Measurements from ENCODE around the gene ZNF692. TPM values are rescaled to one million over a fixed set of nuclear protein-coding genes. Genes with fewer than 3 reads are reported as not detected.

The ZNF692 gene
- total RNA-seq, 1 donor from 2014 or later: 37.8 TPM

DNA sequence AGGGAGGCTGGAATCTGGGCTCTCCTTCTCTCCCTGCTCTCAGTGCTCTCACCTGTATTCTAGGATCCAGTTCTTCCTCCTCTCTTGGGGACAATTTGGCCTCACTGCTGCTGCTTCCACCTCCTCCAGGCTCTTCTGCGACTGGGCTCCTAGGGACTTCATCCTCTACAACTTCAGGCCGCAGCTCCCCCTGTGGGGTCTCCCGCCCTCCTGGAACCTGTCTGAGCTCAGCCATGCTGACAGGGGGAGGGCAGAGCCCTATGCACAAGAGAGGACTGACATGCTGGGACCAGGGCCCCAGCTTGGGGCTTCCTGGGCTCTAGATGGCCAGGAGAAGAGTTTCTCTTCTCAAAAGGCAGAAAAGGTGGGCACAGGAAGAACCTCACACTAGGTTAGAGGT, 34.2 kb downstream of the ZNF692 start:
- Histone ChIP-seq H3K27me3 (no peaks in the 10 kb centered on the region), H2AFZ (replicated peaks) (no peak overlapping the region), H3K36me3 (no peaks in the 10 kb centered on the region), H3K4me1 (peaks cover 14% of the 10 kb centered on the region), H3K27ac (no peak overlapping the region), H3K79me2 (ENCODE audit: low read depth) (peaks cover 58% of the 10 kb centered on the region), H4K20me1 (ENCODE audit: low read depth) (peaks cover 6% of the 10 kb centered on the region), H3K4me3 (peak overlapping the region; percentile 86), H3K4me2 (peak overlapping the region; percentile 89), H3K9ac (no peak overlapping the region), H3K9me3 (ENCODE audit: low read depth) (no peaks in the 10 kb centered on the region), H3F3A (ENCODE audit: low read depth) (peaks cover 7% of the 10 kb centered on the region)
- Mint-ChIP-seq H3K4me1 (peaks cover 30% of the 10 kb centered on the region), H3K27ac (no peak overlapping the region), H3K9me3 (no peaks in the 10 kb centered on the region), H3K36me3 (peaks cover 6% of the 10 kb centered on the region), H3K27me3 (ENCODE audit: insufficient read depth, low read depth) (no peaks in the 10 kb centered on the region), H3K4me3 (peak overlapping the region; percentile 93)
- TF ChIP-seq, protein P1, sequence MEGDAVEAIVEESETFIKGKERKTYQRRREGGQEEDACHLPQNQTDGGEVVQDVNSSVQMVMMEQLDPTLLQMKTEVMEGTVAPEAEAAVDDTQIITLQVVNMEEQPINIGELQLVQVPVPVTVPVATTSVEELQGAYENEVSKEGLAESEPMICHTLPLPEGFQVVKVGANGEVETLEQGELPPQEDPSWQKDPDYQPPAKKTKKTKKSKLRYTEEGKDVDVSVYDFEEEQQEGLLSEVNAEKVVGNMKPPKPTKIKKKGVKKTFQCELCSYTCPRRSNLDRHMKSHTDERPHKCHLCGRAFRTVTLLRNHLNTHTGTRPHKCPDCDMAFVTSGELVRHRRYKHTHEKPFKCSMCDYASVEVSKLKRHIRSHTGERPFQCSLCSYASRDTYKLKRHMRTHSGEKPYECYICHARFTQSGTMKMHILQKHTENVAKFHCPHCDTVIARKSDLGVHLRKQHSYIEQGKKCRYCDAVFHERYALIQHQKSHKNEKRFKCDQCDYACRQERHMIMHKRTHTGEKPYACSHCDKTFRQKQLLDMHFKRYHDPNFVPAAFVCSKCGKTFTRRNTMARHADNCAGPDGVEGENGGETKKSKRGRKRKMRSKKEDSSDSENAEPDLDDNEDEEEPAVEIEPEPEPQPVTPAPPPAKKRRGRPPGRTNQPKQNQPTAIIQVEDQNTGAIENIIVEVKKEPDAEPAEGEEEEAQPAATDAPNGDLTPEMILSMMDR (IDR thresholded peaks at IDR 0.05): no peak
- no peak for TF ChIP-seq EZH2 (IDR thresholded peaks at IDR 0.05)
- TF ChIP-seq EZH2phosphoT487 (IDR thresholded peaks at IDR 0.05): no peak
- DNase-seq (ENCODE audit: low spot score): no peak

DNA sequence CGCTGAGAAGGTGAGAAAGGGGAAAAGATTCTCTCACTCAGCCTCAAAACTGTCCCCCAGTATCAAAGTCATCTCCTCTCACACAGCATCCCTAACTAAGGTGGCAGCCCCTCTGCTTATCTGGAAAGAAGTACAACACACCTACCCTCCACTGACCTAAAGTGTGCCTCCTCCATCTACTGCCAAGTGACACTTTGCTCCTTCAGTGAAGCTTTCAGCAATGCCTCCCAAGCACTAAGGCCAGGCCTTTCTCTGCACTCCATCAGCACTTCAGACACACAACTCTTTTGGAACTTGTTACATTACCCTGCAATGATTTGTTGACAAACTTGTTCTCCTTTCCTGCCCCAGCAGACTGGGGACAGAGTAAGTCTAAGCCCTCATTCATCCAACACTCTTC, 34.6 kb downstream of the ZNF692 start:
- no peak overlapping the region for H2AFZ ChIP-seq (replicated peaks)
- no peaks in the 10 kb centered on the region for H3K9me3 ChIP-seq (ENCODE audit: low read depth)
- H3K4me1 Mint-ChIP-seq: peaks cover 30% of the 10 kb centered on the region
- peak overlapping the region; percentile 86 for H3K4me3 ChIP-seq
- no peaks in the 10 kb centered on the region for H3K9me3 Mint-ChIP-seq
- H3K27ac Mint-ChIP-seq: no peak overlapping the region
- no peak overlapping the region for H3K9ac ChIP-seq
- H3K4me2 ChIP-seq: peak overlapping the region; percentile 89
- peaks cover 6% of the 10 kb centered on the region for H4K20me1 ChIP-seq (ENCODE audit: low read depth)
- no peaks in the 10 kb centered on the region for H3K27me3 ChIP-seq
- DNase-seq (ENCODE audit: low spot score): no peak
- peaks cover 6% of the 10 kb centered on the region for H3K36me3 Mint-ChIP-seq
- no peak overlapping the region for H3K27ac ChIP-seq
- TF ChIP-seq, protein P1 (IDR thresholded peaks at IDR 0.05): no peak
- TF ChIP-seq EZH2 (IDR thresholded peaks at IDR 0.05) (no peak), EZH2phosphoT487 (IDR thresholded peaks at IDR 0.05) (no peak)
- no peaks in the 10 kb centered on the region for H3K27me3 Mint-ChIP-seq (ENCODE audit: insufficient read depth, low read depth)
- peaks cover 14% of the 10 kb centered on the region for H3K4me1 ChIP-seq
- H3K36me3 ChIP-seq: no peaks in the 10 kb centered on the region
- peak overlapping the region; percentile 93 for H3K4me3 Mint-ChIP-seq
- H3F3A ChIP-seq (ENCODE audit: low read depth): peaks cover 7% of the 10 kb centered on the region
- H3K79me2 ChIP-seq (ENCODE audit: low read depth): peaks cover 61% of the 10 kb centered on the region

DNA sequence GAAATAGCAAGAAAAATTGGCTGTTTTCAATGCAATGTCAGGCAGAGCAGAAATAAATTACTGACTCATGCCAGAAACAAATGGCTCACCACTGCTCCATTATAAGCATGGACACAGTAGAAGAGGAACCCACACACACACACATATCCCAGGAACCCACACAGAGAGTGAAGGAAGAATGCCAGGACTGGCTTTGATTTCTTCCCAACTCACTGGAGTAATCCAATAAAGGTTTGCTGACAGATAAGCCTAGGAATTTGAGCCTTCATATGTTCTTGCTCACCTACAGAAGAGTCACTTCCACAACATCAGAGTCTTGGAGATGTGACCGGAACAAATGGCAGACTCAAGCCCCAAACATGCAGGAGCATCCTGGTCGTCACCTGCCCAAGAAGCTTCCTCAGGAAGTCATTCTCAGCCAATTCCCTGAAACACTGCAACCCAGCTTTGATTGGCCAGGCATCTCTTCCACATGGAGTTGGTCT, 35.3 kb downstream of the ZNF692 start:
- no peaks in the 10 kb centered on the region for H3K27me3 ChIP-seq
- Mint-ChIP-seq H3K4me3 (peak overlapping the region; percentile 93), H3K27ac (no peak overlapping the region), H3K36me3 (peaks cover 6% of the 10 kb centered on the region), H3K9me3 (no peaks in the 10 kb centered on the region), H3K4me1 (peaks cover 30% of the 10 kb centered on the region), H3K27me3 (ENCODE audit: insufficient read depth, low read depth) (no peaks in the 10 kb centered on the region)
- H3K4me3 ChIP-seq: no peak overlapping the region
- H3K27ac ChIP-seq: no peak overlapping the region
- DNase-seq (ENCODE audit: low spot score): no peak
- peaks cover 14% of the 10 kb centered on the region for H3K4me1 ChIP-seq
- TF ChIP-seq EZH2 (IDR thresholded peaks at IDR 0.05): no peak
- TF ChIP-seq EZH2phosphoT487 (IDR thresholded peaks at IDR 0.05): no peak
- TF ChIP-seq, protein P1 (IDR thresholded peaks at IDR 0.05): no peak
- H3K9ac ChIP-seq: no peak overlapping the region
- H3F3A ChIP-seq (ENCODE audit: low read depth): peaks cover 7% of the 10 kb centered on the region
- peaks cover 11% of the 10 kb centered on the region for H4K20me1 ChIP-seq (ENCODE audit: low read depth)
- no peak overlapping the region for H2AFZ ChIP-seq (replicated peaks)
- H3K4me2 ChIP-seq: peak overlapping the region; percentile 29
- H3K79me2 ChIP-seq (ENCODE audit: low read depth): peaks cover 69% of the 10 kb centered on the region
- H3K36me3 ChIP-seq: no peaks in the 10 kb centered on the region
- no peaks in the 10 kb centered on the region for H3K9me3 ChIP-seq (ENCODE audit: low read depth)

Data from neural progenitor cell (in vitro differentiated cells).